Natural killer cell treated with Interleukin-12 subunit alpha and Interleukin-12 subunit beta and Interleukin-15 and Interleukin-18, amount 100 ng/mL, for 72 hours (primary cell): ENCODE results near the gene L2HGDH. TPM values are rescaled to one million over a fixed set of nuclear protein-coding genes. Genes with fewer than 3 reads are reported as not detected.
A peak's percentile ranks its signal among the peaks of the same experiment; 100 is the strongest.
"Not testable (repeated sequence)": the region's sequence is repeated elsewhere in the genome, so short reads cannot be mapped to it uniquely, and the experiment has no call there.

Source experiments
- ATAC-seq, 2 donors: fragments of 150-1000 bp; cut with Tn5 transposase in 1 of 2; sonication (Bioruptor Pico), chemical (Tn5 transposase) in 1 of 2; 2 replicates each; pipeline ENCODE4 v1.10.0; 2021
- DNase-seq: peaks from one replicate; pipeline ENCODE4 v3.0.0; 2022; ENCODE audit warnings: low spot score
- H3K27ac Mint-ChIP-seq, 2 donors: 1 replicate in 1 of 2; 2 replicates in 1 of 2; pipeline ENCODE4 v1.8.0; 2022; ENCODE audit warnings: mixed read lengths in 2 of 2, mild to moderate bottlenecking in 1 of 2, moderate library complexity in 1 of 2
- H3K27me3 Mint-ChIP-seq, 2 donors: 1 replicate in 1 of 2; 2 replicates in 1 of 2; pipeline ENCODE4 v1.8.0; 2022; ENCODE audit warnings: mixed read lengths in 2 of 2
- H3K36me3 Mint-ChIP-seq: one replicate; pipeline ENCODE4 v1.8.0; 2022; ENCODE audit warnings: mixed read lengths
- H3K4me1 Mint-ChIP-seq, 2 donors: 1 replicate in 1 of 2; 2 replicates in 1 of 2; pipeline ENCODE4 v1.8.0; 2022; ENCODE audit warnings: low read depth in 2 of 2, mixed read lengths in 2 of 2, mild to moderate bottlenecking in 1 of 2
- H3K4me3 Mint-ChIP-seq: one replicate; pipeline ENCODE4 v1.8.0; 2022; ENCODE audit warnings: mixed read lengths
- H3K9me3 Mint-ChIP-seq: 2 replicates; pipeline ENCODE4 v1.8.0; 2022; ENCODE audit warnings: mixed read lengths
- total RNA-seq, 2 donors: library from RNA; stranded (reverse); gene quantifications; one replicate each; pipeline ENCODE4 v1.2.3, GENCODE V29; 2022

L2HGDH gene
- total RNA-seq: 10 to 100 TPM; 14.2 to 15.4 TPM

- peaks cover 23 to 43% of the 10 kb centered on the region in 2 donors for H3K4me1 Mint-ChIP-seq
- DNase-seq (peak; percentile 95), ATAC-seq (peak; percentile 97 to 98)
- peak within 1 kb of the TSS; percentile 94 for H3K4me3 Mint-ChIP-seq
- no peaks in the 10 kb centered on the region for H3K9me3 Mint-ChIP-seq
- no peaks in the 10 kb centered on the region for H3K27me3 Mint-ChIP-seq
- peaks cover 18% of the 10 kb centered on the region for H3K36me3 Mint-ChIP-seq
- peak within 1 kb of the TSS; percentile 94 to 96 for H3K27ac Mint-ChIP-seq
Observed at GRCh38 chr14:50311972-50312733, at the start of gene L2HGDH, which contains the start of gene DMAC2L. TSS of gene L2HGDH (minus strand) at chr14:50312229. CDS start at chr14:50312150, 79 bp downstream. TSS of gene DMAC2L (plus strand) at chr14:50312324. CDS start at chr14:50321488, 9,164 bp downstream.

- peaks cover 40 to 44% of the 10 kb centered on the region in 2 donors for H3K4me1 Mint-ChIP-seq
- H3K4me3 Mint-ChIP-seq: no peak overlapping the region
- ATAC-seq (no peak), DNase-seq (no peak)
- H3K27ac Mint-ChIP-seq: no peak overlapping the region
- no peaks in the 10 kb centered on the region for H3K9me3 Mint-ChIP-seq
- H3K36me3 Mint-ChIP-seq: peaks cover 6% of the 10 kb centered on the region
- no peaks in the 10 kb centered on the region for H3K27me3 Mint-ChIP-seq
Observed at GRCh38 chr14:50360851-50361250, 48.8 kb upstream of the L2HGDH start.

- peaks cover 6% of the 10 kb centered on the region for H3K36me3 Mint-ChIP-seq
- H3K4me1 Mint-ChIP-seq: peaks cover 39 to 48% of the 10 kb centered on the region in 2 donors
- no peak for DNase-seq
- no peaks in the 10 kb centered on the region for H3K9me3 Mint-ChIP-seq
- no peak overlapping the region for H3K27ac Mint-ChIP-seq
- ATAC-seq: no peak
- no peaks in the 10 kb centered on the region for H3K27me3 Mint-ChIP-seq
- no peak overlapping the region for H3K4me3 Mint-ChIP-seq
Observed at GRCh38 chr14:50360093-50360492, 48.1 kb upstream of the L2HGDH start.

- no peak for ATAC-seq
- DNase-seq: no peak
- H3K4me3 Mint-ChIP-seq: no peak overlapping the region
- peaks cover 39 to 45% of the 10 kb centered on the region in 2 donors for H3K4me1 Mint-ChIP-seq
- peaks cover 6% of the 10 kb centered on the region for H3K36me3 Mint-ChIP-seq
- H3K9me3 Mint-ChIP-seq: no peaks in the 10 kb centered on the region
- H3K27ac Mint-ChIP-seq: no peak overlapping the region
- H3K27me3 Mint-ChIP-seq: no peaks in the 10 kb centered on the region
Observed at GRCh38 chr14:50359631-50360030, 47.6 kb upstream of the L2HGDH start.

GRCh38 chr14:50357753-50358395 lies 45.8 kb upstream of the L2HGDH start:
- Mint-ChIP-seq H3K4me3 (no peak overlapping the region), H3K4me1 (peaks cover 26 to 35% of the 10 kb centered on the region in 2 donors), H3K36me3 (peaks cover 6% of the 10 kb centered on the region), H3K9me3 (no peaks in the 10 kb centered on the region), H3K27ac (peak overlapping the region in 1 of 2 donors; percentile 33), H3K27me3 (no peaks in the 10 kb centered on the region)
- no peak for DNase-seq
- ATAC-seq: no peak

GRCh38 chr14:50357124-50357523 lies 45.1 kb upstream of the L2HGDH start:
- Mint-ChIP-seq H3K27me3 (no peaks in the 10 kb centered on the region), H3K36me3 (no peaks in the 10 kb centered on the region), H3K4me3 (no peak overlapping the region), H3K9me3 (no peaks in the 10 kb centered on the region), H3K27ac (peak overlapping the region in 1 of 2 donors; percentile 33), H3K4me1 (peaks cover 20 to 29% of the 10 kb centered on the region in 2 donors)
- DNase-seq (no peak), ATAC-seq (no peak)

GRCh38 chr14:50356283-50356682 lies 44.3 kb upstream of the L2HGDH start:
- not testable (repeated sequence) for H3K36me3 Mint-ChIP-seq, H3K4me3 Mint-ChIP-seq, DNase-seq, ATAC-seq, H3K27me3 Mint-ChIP-seq, H3K9me3 Mint-ChIP-seq
- Mint-ChIP-seq H3K4me1 (peaks cover 20 to 29% of the 10 kb centered on the region in 2 donors), H3K27ac (peak overlapping the region in 1 of 2 donors; percentile 33)

GRCh38 chr14:50355692-50356091 lies 43.7 kb upstream of the L2HGDH start:
- DNase-seq: no peak
- H3K4me1 Mint-ChIP-seq: peaks cover 20 to 26% of the 10 kb centered on the region in 2 donors
- no peak for ATAC-seq
- no peaks in the 10 kb centered on the region for H3K27me3 Mint-ChIP-seq
- H3K4me3 Mint-ChIP-seq: no peak overlapping the region
- H3K36me3 Mint-ChIP-seq: no peaks in the 10 kb centered on the region
- H3K9me3 Mint-ChIP-seq: no peaks in the 10 kb centered on the region
- no peak overlapping the region for H3K27ac Mint-ChIP-seq

GRCh38 chr14:50354527-50354926 lies 42.5 kb upstream of the L2HGDH start:
- Mint-ChIP-seq H3K27me3 (no peaks in the 10 kb centered on the region), H3K4me1 (peaks cover 11 to 20% of the 10 kb centered on the region in 2 donors), H3K36me3 (no peaks in the 10 kb centered on the region), H3K9me3 (no peaks in the 10 kb centered on the region), H3K4me3 (no peak overlapping the region), H3K27ac (no peak overlapping the region)
- DNase-seq (no peak), ATAC-seq (no peak)

- no peak for DNase-seq
- Mint-ChIP-seq H3K4me1 (peaks cover 11 to 19% of the 10 kb centered on the region in 2 donors), H3K27ac (no peak overlapping the region), H3K27me3 (no peaks in the 10 kb centered on the region), H3K4me3 (no peak overlapping the region), H3K9me3 (no peaks in the 10 kb centered on the region), H3K36me3 (no peaks in the 10 kb centered on the region)
- ATAC-seq: no peak
Observed at GRCh38 chr14:50353126-50353525, 41.1 kb upstream of the L2HGDH start.

- ATAC-seq: no peak
- Mint-ChIP-seq H3K36me3 (no peaks in the 10 kb centered on the region), H3K27me3 (no peaks in the 10 kb centered on the region), H3K4me3 (no peak overlapping the region), H3K4me1 (peaks cover 14 to 20% of the 10 kb centered on the region in 2 donors), H3K27ac (no peak overlapping the region), H3K9me3 (no peaks in the 10 kb centered on the region)
- DNase-seq: no peak
Observed at GRCh38 chr14:50352584-50352983, 40.6 kb upstream of the L2HGDH start.

GRCh38 chr14:50350975-50351374 lies 38.9 kb upstream of the L2HGDH start:
- no peak overlapping the region for H3K4me3 Mint-ChIP-seq
- no peaks in the 10 kb centered on the region for H3K36me3 Mint-ChIP-seq
- ATAC-seq (no peak), DNase-seq (no peak)
- H3K27ac Mint-ChIP-seq: no peak overlapping the region
- no peaks in the 10 kb centered on the region for H3K9me3 Mint-ChIP-seq
- peaks cover 15 to 22% of the 10 kb centered on the region in 2 donors for H3K4me1 Mint-ChIP-seq
- H3K27me3 Mint-ChIP-seq: no peaks in the 10 kb centered on the region

GRCh38 chr14:50348933-50349332 lies 36.9 kb upstream of the L2HGDH start:
- H3K27ac Mint-ChIP-seq: no peak overlapping the region
- H3K27me3 Mint-ChIP-seq: no peaks in the 10 kb centered on the region
- no peak overlapping the region for H3K4me3 Mint-ChIP-seq

GRCh38 chr14:50347521-50347920 lies 35.5 kb upstream of the L2HGDH start:
- peak overlapping the region in 1 of 2 donors; percentile 72 for H3K27ac Mint-ChIP-seq
- no peaks in the 10 kb centered on the region for H3K27me3 Mint-ChIP-seq
- no peaks in the 10 kb centered on the region for H3K9me3 Mint-ChIP-seq
- H3K4me3 Mint-ChIP-seq: no peak overlapping the region
- H3K4me1 Mint-ChIP-seq: peaks cover 43% of the 10 kb centered on the region in 2 donors
- ATAC-seq (no peak), DNase-seq (no peak)
- H3K36me3 Mint-ChIP-seq: no peaks in the 10 kb centered on the region

More at GRCh38 chr14:50348933-50349332, 36.9 kb upstream of the L2HGDH start:
- DNase-seq (no peak), ATAC-seq (no peak)
- Mint-ChIP-seq H3K36me3 (no peaks in the 10 kb centered on the region), H3K9me3 (no peaks in the 10 kb centered on the region), H3K4me1 (peaks cover 30 to 32% of the 10 kb centered on the region in 2 donors)
